ENCODE results near the gene HPGDS.

GRCh38 chr4:94271248-94271647 lies 71.4 kb downstream of the HPGDS start:
- TF ChIP-seq CTCF (IDR thresholded peaks at IDR 0.05; ENCODE audit: low read depth, low read length, poor library complexity, severe bottlenecking): no peak
- no peak for TF ChIP-seq EZH2phosphoT487 (IDR thresholded peaks at IDR 0.05; ENCODE audit: borderline replicate concordance, low read length)
